Neural cell (in vitro differentiated cells): ENCODE measurements around the gene PARM1.

Experiments used
- EP300 ChIP-seq: fragments of 450-650 bp; conservative IDR thresholded peaks from 2 replicates; pipeline ENCODE4 v1.6.1; 2014; ENCODE audit warnings: antibody characterized with exemption, mild to moderate bottlenecking, moderate library complexity; ENCODE audit not compliant: poor library complexity, severe bottlenecking
- EZH2 ChIP-seq: fragments of 200-600, 300-800 bp; shearing (Covaris generic), sonication (generic); IDR thresholded peaks from 2 replicates; pipeline ENCODE4 v1.6.1; 2014; ENCODE audit warnings: antibody characterized with exemption, low read length, borderline replicate concordance, mild to moderate bottlenecking; ENCODE audit not compliant: insufficient read depth, poor library complexity, severe bottlenecking
- MXI1 ChIP-seq: fragments of 450-650 bp; conservative IDR thresholded peaks from 2 replicates; pipeline ENCODE4 v1.6.1; 2014; ENCODE audit warnings: antibody characterized with exemption, mild to moderate bottlenecking; ENCODE audit not compliant: poor library complexity, severe bottlenecking
- POLR2AphosphoS5 ChIP-seq: IDR thresholded peaks from 2 replicates; pipeline ENCODE4 v1.6.1; 2012
- SMC3 ChIP-seq: fragments of 450-650 bp; conservative IDR thresholded peaks from 2 replicates; pipeline ENCODE4 v1.6.1; 2014; ENCODE audit warnings: antibody characterized with exemption, mild to moderate bottlenecking, moderate library complexity; ENCODE audit not compliant: poor library complexity
- TAF1 ChIP-seq: IDR thresholded peaks from 2 replicates; pipeline ENCODE4 v1.6.1; 2012; ENCODE audit warnings: low read depth
- TF ChIP-seq, protein P1 (sequence below): fragments of 450-650 bp; IDR thresholded peaks from 2 replicates; pipeline ENCODE4 v1.5.1; 2014; ENCODE audit warnings: antibody characterized with exemption, mild to moderate bottlenecking, moderate library complexity; ENCODE audit not compliant: poor library complexity, severe bottlenecking
- TF ChIP-seq, protein P2 (sequence below): IDR thresholded peaks from 2 replicates; pipeline ENCODE4 v1.6.1; 2012; ENCODE audit warnings: borderline replicate concordance

DNA sequence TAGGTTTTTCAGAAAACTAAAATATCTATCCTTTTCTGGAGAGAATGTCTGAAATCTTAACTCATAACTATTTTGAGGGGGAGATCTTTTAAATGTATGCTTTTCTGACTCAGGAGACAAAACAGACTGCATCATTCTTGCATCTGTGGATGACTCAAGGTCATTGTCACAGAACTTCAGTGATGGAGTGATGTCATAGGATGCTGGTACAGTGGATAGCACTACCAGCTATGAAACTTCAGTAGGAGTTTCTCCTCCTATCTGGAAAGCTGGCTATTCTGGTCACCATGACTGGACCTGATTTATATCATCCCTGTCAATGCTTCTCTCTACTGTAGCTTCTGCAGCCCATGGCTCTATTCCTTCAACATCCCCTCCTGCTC, 50.3 kb downstream of the PARM1 start:
- TF ChIP-seq EZH2 (no peak), TAF1 (no peak), EP300 (no peak), POLR2AphosphoS5 (no peak), SMC3 (no peak), MXI1 (no peak)
- TF ChIP-seq, protein P1, sequence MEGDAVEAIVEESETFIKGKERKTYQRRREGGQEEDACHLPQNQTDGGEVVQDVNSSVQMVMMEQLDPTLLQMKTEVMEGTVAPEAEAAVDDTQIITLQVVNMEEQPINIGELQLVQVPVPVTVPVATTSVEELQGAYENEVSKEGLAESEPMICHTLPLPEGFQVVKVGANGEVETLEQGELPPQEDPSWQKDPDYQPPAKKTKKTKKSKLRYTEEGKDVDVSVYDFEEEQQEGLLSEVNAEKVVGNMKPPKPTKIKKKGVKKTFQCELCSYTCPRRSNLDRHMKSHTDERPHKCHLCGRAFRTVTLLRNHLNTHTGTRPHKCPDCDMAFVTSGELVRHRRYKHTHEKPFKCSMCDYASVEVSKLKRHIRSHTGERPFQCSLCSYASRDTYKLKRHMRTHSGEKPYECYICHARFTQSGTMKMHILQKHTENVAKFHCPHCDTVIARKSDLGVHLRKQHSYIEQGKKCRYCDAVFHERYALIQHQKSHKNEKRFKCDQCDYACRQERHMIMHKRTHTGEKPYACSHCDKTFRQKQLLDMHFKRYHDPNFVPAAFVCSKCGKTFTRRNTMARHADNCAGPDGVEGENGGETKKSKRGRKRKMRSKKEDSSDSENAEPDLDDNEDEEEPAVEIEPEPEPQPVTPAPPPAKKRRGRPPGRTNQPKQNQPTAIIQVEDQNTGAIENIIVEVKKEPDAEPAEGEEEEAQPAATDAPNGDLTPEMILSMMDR: no peak
- TF ChIP-seq, protein P2, sequence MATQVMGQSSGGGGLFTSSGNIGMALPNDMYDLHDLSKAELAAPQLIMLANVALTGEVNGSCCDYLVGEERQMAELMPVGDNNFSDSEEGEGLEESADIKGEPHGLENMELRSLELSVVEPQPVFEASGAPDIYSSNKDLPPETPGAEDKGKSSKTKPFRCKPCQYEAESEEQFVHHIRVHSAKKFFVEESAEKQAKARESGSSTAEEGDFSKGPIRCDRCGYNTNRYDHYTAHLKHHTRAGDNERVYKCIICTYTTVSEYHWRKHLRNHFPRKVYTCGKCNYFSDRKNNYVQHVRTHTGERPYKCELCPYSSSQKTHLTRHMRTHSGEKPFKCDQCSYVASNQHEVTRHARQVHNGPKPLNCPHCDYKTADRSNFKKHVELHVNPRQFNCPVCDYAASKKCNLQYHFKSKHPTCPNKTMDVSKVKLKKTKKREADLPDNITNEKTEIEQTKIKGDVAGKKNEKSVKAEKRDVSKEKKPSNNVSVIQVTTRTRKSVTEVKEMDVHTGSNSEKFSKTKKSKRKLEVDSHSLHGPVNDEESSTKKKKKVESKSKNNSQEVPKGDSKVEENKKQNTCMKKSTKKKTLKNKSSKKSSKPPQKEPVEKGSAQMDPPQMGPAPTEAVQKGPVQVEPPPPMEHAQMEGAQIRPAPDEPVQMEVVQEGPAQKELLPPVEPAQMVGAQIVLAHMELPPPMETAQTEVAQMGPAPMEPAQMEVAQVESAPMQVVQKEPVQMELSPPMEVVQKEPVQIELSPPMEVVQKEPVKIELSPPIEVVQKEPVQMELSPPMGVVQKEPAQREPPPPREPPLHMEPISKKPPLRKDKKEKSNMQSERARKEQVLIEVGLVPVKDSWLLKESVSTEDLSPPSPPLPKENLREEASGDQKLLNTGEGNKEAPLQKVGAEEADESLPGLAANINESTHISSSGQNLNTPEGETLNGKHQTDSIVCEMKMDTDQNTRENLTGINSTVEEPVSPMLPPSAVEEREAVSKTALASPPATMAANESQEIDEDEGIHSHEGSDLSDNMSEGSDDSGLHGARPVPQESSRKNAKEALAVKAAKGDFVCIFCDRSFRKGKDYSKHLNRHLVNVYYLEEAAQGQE: no peak
